B cell (primary cell): ENCODE measurements around the gene DOCK8. TPM values are rescaled to one million over a fixed set of nuclear protein-coding genes. Genes with fewer than 3 reads are reported as not detected.

Experiments used
- ATAC-seq: fragments of 200-7000 bp; cut with Tn5 transposase; one replicate; pipeline ENCODE4 v1.10.0; 2021; ENCODE audit warnings: low read depth, mild to moderate bottlenecking, moderate number of reproducible peaks, moderate library complexity
- CTCF ChIA-PET: fragments of 350-600 bp; sonication (Branson Sonifier 250); formaldehyde crosslinking; loops from one replicate; lab custom pipeline; 2021; ENCODE audit warnings: antibody characterized with exemption, inconsistent platforms; lab: Charles Lee
- POLR2A ChIA-PET: fragments of 350-600 bp; sonication (Branson Sonifier 250); formaldehyde crosslinking; loops from one replicate; lab custom pipeline; 2021; ENCODE audit warnings: antibody characterized with exemption; lab: Charles Lee
- DNase-seq: peaks from one replicate; pipeline ENCODE4 v3.0.0; 2013
- H2AFZ ChIP-seq: 2 replicates; pipeline ENCODE4 v1.6.1; 2012; ENCODE audit warnings: mild to moderate bottlenecking, low read depth, low read length; ENCODE audit not compliant: insufficient read depth, poor library complexity, severe bottlenecking
- H3K27ac ChIP-seq, 2 donors: 1 replicate in 1 of 2; 2 replicates in 1 of 2; pipeline ENCODE4 v1.5.1; 2012 to 2013; ENCODE audit warnings: low read length in 2 of 2, mild to moderate bottlenecking in 2 of 2, moderate library complexity in 1 of 2
- H3K27me3 ChIP-seq, 4 experiments: fragments of 200-600 bp in 1 of 4; sonication (generic) in 1 of 4; replicated peaks in 1 of 4; 1 replicate in 2 of 4; 2 replicates in 2 of 4; pipeline versions ENCODE4 v1.6.1 to v1.7.0; 2013 to 2016; ENCODE audit warnings: low read length in 3 of 4, mild to moderate bottlenecking in 2 of 4, mixed read lengths in 1 of 4, moderate library complexity in 1 of 4; ENCODE audit not compliant: insufficient read depth in 4 of 4, control insufficient read depth in 3 of 4; ENCODE audit errors: control extremely low read depth in 1 of 4
- H3K36me3 ChIP-seq, 2 experiments: replicated peaks in 1 of 2; 1 replicate in 1 of 2; 2 replicates in 1 of 2; pipeline versions ENCODE4 v1.6.1 to v1.7.1; 2013; ENCODE audit warnings: low read length in 1 of 2; ENCODE audit not compliant: insufficient read depth in 2 of 2, control insufficient read depth in 1 of 2; ENCODE audit errors: control extremely low read depth in 1 of 2, extremely low read depth in 1 of 2
- H3K4me1 ChIP-seq, 2 donors: fragments of 200-600 bp in 1 of 2; sonication (generic) in 1 of 2; 1 replicate in 1 of 2; 2 replicates in 1 of 2; pipeline versions ENCODE4 v1.5.1 to v1.6.1; 2013 to 2017; ENCODE audit warnings: low read length in 2 of 2; ENCODE audit not compliant: control insufficient read depth in 2 of 2, insufficient read depth in 2 of 2
- H3K4me2 ChIP-seq: replicated peaks from 2 replicates; pipeline ENCODE3; 2012; ENCODE audit warnings: mild to moderate bottlenecking, low read depth, low read length; ENCODE audit not compliant: poor library complexity, severe bottlenecking
- H3K4me3 ChIP-seq, 5 experiments: fragments of 200-600 bp in 1 of 5; sonication (generic) in 1 of 5; 1 replicate in 3 of 5; 2 replicates in 2 of 5; pipeline versions ENCODE4 v1.5.1 to v1.7.0; 2011 to 2016; ENCODE audit warnings: low read length in 4 of 5, mild to moderate bottlenecking in 4 of 5, low read depth in 2 of 5, control low read depth in 1 of 5, moderate library complexity in 1 of 5; ENCODE audit not compliant: insufficient read depth in 1 of 5; ENCODE audit errors: control extremely low read depth in 1 of 5, extremely low read depth in 1 of 5
- H3K79me2 ChIP-seq: fragments of 200-600 bp; sonication (generic); one replicate; pipeline ENCODE4 v1.6.0; 2016; ENCODE audit warnings: low read length; ENCODE audit not compliant: control insufficient read depth, insufficient read depth
- H3K9ac ChIP-seq: fragments of 200-600 bp; sonication (generic); 2 replicates; pipeline ENCODE4 v1.6.1; 2017; ENCODE audit warnings: mild to moderate bottlenecking, low read length, moderate library complexity
- H3K9me3 ChIP-seq, 3 donors: one replicate each; pipeline versions ENCODE4 v1.6.1 to v1.7.1; 2013; ENCODE audit warnings: low read length in 2 of 3; ENCODE audit not compliant: control insufficient read depth in 2 of 3, insufficient read depth in 1 of 3; ENCODE audit errors: control extremely low read depth in 1 of 3
- H4K20me1 ChIP-seq: 2 replicates; pipeline ENCODE4 v1.6.0; 2012; ENCODE audit warnings: mild to moderate bottlenecking, low read length; ENCODE audit not compliant: insufficient read depth, control insufficient read depth, poor library complexity, severe bottlenecking
- H3K27ac Mint-ChIP-seq: one replicate; pipeline ENCODE4 v1.8.0; 2021; ENCODE audit warnings: mixed read lengths
- H3K27me3 Mint-ChIP-seq: one replicate; pipeline ENCODE4 v1.8.0; 2021; ENCODE audit warnings: mixed read lengths
- H3K4me1 Mint-ChIP-seq: one replicate; pipeline ENCODE4 v1.8.0; 2021; ENCODE audit warnings: mixed read lengths
- H3K4me3 Mint-ChIP-seq: one replicate; pipeline ENCODE4 v1.8.0; 2021; ENCODE audit warnings: mixed read lengths
- H3K9me3 Mint-ChIP-seq: one replicate; pipeline ENCODE4 v1.8.0; 2022; ENCODE audit warnings: mixed read lengths; ENCODE audit not compliant: insufficient read depth
- EZH2 ChIP-seq: IDR thresholded peaks from 2 replicates; pipeline ENCODE4 v1.6.1; 2012; ENCODE audit warnings: borderline replicate concordance, low read depth, mild to moderate bottlenecking, moderate library complexity, low read length; ENCODE audit not compliant: insufficient read depth, poor library complexity, severe bottlenecking
- WGBS: methylation state at CpG from one replicate; pipeline ENCODE4 v1.1.5; 2013; ENCODE audit warnings: missing lambda C conversion rate; ENCODE audit not compliant: insufficient coverage; 5-methylcytosine and 5-hydroxymethylcytosine counted together
- intact Hi-C: fragments of 100-400 bp; cut with micrococcal nuclease; formaldehyde crosslinking; loops from one replicate; pipeline ENCODE4 v1.10.0; 2022
- polyA plus RNA-seq: library from polyadenylated mRNA; depleted of rRNA; stranded (reverse); fragments of >200 nt; gene quantifications from 2 replicates; pipeline ENCODE4 v1.2.3, GENCODE V29; 2012
- total RNA-seq, 2 donors: library from RNA; stranded (reverse); fragments of 120-200 nt in 1 of 2; gene quantifications; 1 replicate in 1 of 2; 2 replicates in 1 of 2; pipeline versions ENCODE4 v1.2.3 to v1.2.4, GENCODE V29; 2013 to 2022
- TF ChIP-seq, protein P1 (sequence below): fragments of 200-600 bp; IDR thresholded peaks from one replicate; pipeline ENCODE4 v1.8.0; 2022; ENCODE audit warnings: antibody characterized with exemption, mild to moderate bottlenecking

DOCK8 gene
- total and polyA plus RNA-seq, 2 donors (not counting 1 experiment from before 2014, with no cell fraction given) = 47.6 to 288 TPM

GRCh38 chr9:331197-331596 is 116.5 kb downstream of the DOCK8 start:
- Histone ChIP-seq H3K36me3 (peaks cover 4 to 96% of the 10 kb centered on the region in 2 experiments), H3K27me3 (no peaks in the 10 kb centered on the region), H3K27ac (no peak overlapping the region), H3K79me2 (peaks cover 17% of the 10 kb centered on the region), H2AFZ (no peak overlapping the region), H3K9me3 (no peaks in the 10 kb centered on the region), H3K4me2 (no peak overlapping the region), H4K20me1 (peaks cover 24% of the 10 kb centered on the region), H3K4me3 (no peak overlapping the region), H3K4me1 (no peaks in the 10 kb centered on the region), H3K9ac (no peak overlapping the region)
- Mint-ChIP-seq H3K27me3 (no peaks in the 10 kb centered on the region), H3K4me1 (no peaks in the 10 kb centered on the region), H3K4me3 (no peak overlapping the region), H3K9me3 (no peaks in the 10 kb centered on the region), H3K27ac (no peak overlapping the region)
- intact Hi-C loops = no loop called here
- DNase-seq = no peak
- ATAC-seq = no peak
- CTCF ChIA-PET = no interaction called here
- 100% methylated on average over 3 of the region's 3 CpGs for WGBS
- POLR2A ChIA-PET = no interaction called here
- TF ChIP-seq, protein P1, sequence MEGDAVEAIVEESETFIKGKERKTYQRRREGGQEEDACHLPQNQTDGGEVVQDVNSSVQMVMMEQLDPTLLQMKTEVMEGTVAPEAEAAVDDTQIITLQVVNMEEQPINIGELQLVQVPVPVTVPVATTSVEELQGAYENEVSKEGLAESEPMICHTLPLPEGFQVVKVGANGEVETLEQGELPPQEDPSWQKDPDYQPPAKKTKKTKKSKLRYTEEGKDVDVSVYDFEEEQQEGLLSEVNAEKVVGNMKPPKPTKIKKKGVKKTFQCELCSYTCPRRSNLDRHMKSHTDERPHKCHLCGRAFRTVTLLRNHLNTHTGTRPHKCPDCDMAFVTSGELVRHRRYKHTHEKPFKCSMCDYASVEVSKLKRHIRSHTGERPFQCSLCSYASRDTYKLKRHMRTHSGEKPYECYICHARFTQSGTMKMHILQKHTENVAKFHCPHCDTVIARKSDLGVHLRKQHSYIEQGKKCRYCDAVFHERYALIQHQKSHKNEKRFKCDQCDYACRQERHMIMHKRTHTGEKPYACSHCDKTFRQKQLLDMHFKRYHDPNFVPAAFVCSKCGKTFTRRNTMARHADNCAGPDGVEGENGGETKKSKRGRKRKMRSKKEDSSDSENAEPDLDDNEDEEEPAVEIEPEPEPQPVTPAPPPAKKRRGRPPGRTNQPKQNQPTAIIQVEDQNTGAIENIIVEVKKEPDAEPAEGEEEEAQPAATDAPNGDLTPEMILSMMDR = no peak
- no peak for TF ChIP-seq EZH2

DNA sequence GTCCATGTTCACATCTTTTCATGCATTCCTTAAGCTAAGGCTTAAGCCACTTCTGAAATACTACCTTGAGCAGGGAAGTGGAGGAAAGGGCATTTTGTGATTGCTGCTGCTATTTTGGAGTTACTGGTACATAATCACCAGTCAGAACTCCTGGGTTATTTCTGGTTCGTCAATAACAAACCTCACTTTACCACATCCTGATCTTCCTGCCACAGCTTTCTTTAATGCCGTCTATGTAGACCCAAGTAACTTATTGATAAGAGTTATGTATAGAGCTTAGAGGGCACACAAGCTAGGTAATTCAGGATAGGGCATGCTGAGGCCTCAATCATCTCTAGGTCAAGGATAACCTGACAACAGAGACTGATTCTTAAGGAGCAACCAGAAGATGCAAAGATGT is 120.7 kb downstream of the DOCK8 start:
- H3K9ac ChIP-seq = no peak overlapping the region
- H3K9me3 Mint-ChIP-seq = no peaks in the 10 kb centered on the region
- CTCF ChIA-PET = no interaction called here
- no peaks in the 10 kb centered on the region for H3K4me1 ChIP-seq
- no peak overlapping the region for H3K4me2 ChIP-seq
- no peak for TF ChIP-seq EZH2
- TF ChIP-seq, protein P1 = no peak
- H3K27me3 Mint-ChIP-seq = no peaks in the 10 kb centered on the region
- no peak overlapping the region for H3K4me3 ChIP-seq
- H4K20me1 ChIP-seq = peaks cover 15% of the 10 kb centered on the region
- peaks cover 22% of the 10 kb centered on the region for H3K79me2 ChIP-seq
- WGBS = no CpG with 5 or more reads among the region's 2 CpGs
- H3K27ac Mint-ChIP-seq = no peak overlapping the region
- POLR2A ChIA-PET = no interaction called here
- H3K4me1 Mint-ChIP-seq = no peaks in the 10 kb centered on the region
- ATAC-seq (no peak), DNase-seq (no peak)
- intact Hi-C loops = no loop called here
- no peaks in the 10 kb centered on the region for H3K9me3 ChIP-seq
- H3K27me3 ChIP-seq = no peaks in the 10 kb centered on the region
- no peak overlapping the region for H3K4me3 Mint-ChIP-seq
- H2AFZ ChIP-seq = no peak overlapping the region
- H3K27ac ChIP-seq = no peak overlapping the region
- peaks cover 9 to 94% of the 10 kb centered on the region in 2 experiments for H3K36me3 ChIP-seq
